DMS114 treated with DMSO at 0.1 percent for 48 hours (cell line): ENCODE data around the gene TCF4.

Source experiments
- DNase-seq: peaks from one replicate; lab custom pipeline; 2025; ENCODE audit not compliant: unreplicated experiment; lab: John Stamatoyannopoulos, UW

Gene TCF4

DNA sequence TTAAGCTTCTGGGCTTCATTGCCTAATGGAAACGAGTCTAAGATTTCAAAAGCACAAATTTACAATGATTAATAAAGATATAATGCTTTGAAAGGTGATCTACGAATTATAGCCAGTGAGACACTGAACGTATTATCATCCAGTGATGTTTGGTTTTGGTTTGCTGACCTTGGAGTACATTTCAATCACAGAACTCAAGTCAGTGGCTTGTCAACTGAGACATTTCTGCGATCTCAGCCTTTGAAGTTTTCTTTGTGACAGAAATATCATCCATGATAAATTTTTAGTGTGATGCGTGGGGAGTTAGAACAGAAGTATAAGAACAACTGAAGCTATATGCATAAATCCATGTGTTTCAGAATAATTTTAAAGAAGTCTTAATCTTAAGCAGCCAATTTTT lies 263.8 kb downstream of the TCF4 start:
- no peak for DNase-seq

GRCh38 chr18:55323051-55323994 lies 264.7 kb downstream of the TCF4 start:
- no peak for DNase-seq

DNA sequence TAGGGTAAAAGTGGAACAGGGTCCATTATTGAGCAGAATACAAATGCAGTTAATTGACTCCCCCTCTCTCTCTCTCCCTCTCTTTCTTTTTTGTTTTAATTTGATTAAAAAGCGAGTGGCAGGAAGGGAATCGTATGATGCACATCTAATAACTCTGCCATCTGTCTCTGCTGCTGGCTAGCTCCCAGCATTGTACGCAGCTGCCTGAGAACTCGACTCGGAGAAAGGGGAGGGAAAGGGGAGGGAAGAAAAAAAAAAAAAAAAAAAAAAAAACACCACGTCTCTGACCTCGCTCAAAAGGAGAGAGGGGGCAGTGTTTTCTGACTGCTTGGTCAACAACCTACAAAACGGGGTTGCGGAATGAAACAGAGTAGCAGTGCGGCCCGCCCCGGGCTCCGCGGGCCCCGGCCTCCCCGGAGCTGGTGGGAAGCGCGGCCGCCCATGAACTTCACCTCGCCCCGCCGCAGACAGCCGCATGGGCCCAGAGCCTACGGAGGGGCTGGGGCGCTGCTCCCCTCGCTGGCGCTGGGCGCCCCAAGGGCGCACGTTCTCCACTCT lies 265.7 kb downstream of the TCF4 start:
- DNase-seq = no peak

GRCh38 chr18:55321265-55322177 lies 266.5 kb downstream of the TCF4 start:
- DNase-seq = no peak

DNA sequence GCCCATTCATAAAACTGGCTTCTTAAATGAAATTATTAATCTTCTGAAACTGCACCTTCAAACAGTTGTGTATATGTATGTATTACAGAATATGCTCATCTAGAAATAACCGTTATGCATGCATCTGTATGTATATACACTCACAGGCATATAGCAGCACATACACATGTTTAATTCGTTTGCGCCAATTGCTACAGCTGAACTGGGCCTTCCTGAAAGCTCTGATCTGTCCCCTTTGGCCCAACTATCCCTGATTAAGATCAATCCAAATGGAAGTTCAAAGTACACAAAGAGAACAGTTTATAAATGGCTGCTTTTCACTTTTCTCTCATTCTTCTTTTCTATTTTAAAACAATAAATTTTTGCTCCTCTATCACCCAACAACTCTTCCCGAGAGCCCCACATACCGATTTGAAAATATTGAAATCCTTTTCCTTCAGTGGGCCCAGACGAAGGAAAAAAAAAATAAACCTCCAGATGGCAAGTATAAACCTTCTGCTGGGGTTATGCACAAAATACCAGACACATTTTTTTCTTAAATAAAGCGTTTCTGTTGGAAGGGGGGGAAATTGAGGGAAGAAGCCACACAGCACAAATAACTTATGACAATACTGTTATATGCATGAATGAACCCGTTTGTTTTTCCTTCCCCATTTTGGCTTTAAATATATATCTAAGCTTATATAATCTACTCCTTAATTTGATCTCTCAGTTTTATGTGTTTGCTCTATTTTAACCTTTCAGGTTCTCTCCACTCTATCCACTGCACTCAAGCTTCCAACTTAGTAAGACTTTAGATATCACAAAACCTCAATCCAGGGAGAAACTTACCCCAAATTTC lies 267.3 kb downstream of the TCF4 start:
- DNase-seq = no peak

DNA sequence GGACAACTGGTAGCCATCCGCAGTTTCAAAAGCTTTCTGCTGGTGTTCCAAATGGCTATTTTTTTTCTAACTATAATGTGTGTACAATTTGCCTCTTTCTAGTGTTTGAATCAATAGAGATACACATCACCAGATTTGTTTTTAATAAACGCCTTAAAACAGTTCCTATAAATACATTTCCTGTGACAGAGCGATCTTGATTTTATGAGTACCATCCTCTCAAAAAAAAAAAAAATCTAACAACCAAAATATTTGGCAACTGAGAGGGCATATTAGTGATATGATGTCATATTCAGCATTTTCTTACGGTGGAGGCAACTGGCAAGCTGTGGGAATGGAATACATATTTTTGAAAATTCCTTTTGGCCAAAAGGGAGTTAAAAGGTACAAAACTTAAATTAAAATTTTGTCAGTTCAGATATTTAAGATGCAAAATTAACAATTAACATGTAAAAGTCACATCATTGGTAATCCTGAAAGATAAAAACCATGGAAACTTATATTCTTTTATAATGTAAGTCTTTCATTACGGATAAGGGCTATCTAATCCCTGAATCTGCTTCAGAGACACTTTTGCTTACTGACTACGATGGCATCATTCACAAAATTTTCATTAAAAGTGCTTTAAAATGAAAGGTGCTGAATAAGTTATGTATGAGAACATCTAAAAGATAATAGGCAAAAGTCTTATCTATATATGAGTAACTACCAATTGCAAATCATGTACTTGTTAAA lies 268.4 kb downstream of the TCF4 start:
- no peak for DNase-seq

DNA sequence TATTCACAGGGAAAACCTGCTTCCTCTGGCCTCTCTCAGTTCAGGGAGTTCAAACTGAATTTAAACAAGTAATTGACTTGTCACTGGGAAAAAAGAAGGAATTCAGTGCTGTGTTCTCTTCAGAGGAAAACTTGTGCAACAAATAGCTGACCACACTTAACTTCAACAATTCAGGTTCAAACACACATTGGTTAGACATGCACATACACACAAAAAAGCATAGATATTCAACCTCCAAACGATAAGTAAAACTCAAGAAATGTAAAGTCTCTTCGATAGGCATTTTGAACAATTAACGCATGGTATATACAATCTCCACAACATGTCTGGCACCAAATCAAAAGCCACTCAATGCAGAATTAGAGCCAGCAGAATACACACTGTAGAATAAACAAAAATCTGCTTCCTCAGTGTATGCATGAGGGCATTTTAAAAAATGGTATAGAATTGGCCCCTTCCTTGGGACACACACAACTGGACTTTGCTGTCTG lies 269.0 kb downstream of the TCF4 start:
- no peak for DNase-seq

GRCh38 chr18:55317864-55318263 lies 270.1 kb downstream of the TCF4 start:
- DNase-seq = no peak

DNA sequence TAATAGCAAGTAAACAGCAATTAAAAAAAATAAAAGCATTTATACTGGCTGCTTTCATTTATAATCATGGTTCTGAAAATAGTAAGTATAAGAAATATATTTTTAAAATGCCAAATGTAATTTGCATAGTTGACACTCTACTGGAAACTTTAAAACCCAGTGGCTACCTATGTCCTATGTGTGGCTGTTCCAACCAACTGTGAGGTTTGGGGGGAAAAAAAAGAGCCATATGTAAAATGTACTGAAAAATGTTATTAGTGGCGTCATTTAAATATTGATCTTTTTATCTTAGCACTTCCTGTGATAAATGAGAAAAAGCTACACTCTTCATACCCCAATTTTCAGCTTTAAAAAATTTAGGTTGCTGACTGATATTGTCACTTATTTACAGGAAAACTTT lies 270.7 kb downstream of the TCF4 start:
- no peak for DNase-seq

DNA sequence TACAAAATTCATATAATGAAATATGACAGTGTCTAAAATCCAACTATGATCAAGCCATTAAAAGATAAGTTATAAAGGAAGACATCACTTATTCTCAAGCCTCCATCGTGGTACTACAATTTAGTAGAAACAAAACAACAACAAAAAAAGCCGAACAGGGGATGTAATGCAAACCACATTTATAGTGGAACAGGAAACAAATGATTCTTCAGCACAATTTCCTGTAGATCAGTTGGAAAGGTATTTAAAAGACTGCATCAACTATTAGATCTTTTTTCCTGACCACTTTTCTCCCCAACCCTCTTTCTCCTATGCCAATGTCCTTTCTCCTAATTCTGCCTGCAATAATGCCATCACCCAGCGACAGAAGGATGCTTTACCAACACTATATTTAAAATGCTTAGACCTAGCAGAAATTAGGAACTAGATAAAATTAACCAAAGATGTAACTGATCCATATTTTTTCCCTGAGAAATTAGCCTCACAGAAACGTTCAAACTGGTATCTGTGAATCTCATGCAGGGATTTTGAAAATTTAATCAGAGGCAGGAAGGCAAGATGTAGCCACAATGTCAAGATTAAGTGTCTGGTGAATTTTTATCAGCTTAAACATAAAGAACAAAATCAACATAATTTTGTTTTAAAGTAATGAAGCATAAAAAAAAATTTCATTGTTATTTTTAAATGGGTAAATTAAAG lies 271.4 kb downstream of the TCF4 start:
- no peak for DNase-seq

DNA sequence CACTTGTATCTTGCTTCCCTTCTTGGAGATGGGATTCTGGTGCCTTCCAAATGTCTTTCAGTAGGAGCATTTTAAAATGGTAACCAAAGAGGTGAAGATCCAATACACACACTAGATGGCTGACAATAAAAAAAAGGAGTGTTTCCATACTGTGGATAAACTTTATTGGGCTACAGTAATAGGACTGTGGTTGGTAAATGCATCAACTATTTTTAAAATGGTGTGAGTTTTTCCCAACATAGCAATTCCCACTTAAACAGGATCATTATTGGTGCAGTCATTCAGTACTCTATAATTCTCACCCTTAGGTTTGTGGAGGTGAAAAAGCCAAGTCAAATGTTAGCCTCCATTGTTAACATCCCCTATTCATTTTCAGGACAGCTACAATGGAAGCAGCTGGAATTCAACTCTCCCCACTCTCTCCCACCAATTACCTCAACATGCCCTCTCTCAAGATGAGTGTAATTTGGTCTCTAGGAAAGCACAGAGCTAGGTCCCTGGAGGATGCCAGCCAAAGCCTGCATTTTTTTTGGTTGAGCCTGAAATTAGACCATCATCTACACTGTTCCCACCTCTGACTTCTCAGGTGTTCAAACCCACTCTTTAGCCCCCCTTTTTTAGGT lies 273.3 kb downstream of the TCF4 start:
- no peak for DNase-seq

- no peak for DNase-seq
Measured at GRCh38 chr18:55314031-55314430, 274.0 kb downstream of the TCF4 start.

DNA sequence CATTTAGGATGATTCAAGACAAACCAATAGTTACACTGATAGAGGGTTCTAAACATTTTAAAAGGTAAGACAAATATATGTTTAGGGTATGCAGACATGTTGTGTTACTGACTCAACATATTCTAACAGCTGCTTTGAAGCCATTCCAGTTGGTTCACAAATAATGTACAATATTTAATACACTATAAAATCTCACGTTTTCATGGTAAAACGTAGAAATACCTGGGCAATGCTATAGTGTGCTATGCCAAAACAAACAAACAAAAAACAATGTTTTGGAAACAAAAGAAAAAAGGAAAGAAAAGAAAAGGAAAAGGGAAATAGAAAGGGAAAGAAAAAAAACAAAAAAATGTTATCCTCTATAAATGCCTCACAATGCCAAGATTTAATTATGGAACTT lies 277.1 kb downstream of the TCF4 start:
- DNase-seq = no peak

DNA sequence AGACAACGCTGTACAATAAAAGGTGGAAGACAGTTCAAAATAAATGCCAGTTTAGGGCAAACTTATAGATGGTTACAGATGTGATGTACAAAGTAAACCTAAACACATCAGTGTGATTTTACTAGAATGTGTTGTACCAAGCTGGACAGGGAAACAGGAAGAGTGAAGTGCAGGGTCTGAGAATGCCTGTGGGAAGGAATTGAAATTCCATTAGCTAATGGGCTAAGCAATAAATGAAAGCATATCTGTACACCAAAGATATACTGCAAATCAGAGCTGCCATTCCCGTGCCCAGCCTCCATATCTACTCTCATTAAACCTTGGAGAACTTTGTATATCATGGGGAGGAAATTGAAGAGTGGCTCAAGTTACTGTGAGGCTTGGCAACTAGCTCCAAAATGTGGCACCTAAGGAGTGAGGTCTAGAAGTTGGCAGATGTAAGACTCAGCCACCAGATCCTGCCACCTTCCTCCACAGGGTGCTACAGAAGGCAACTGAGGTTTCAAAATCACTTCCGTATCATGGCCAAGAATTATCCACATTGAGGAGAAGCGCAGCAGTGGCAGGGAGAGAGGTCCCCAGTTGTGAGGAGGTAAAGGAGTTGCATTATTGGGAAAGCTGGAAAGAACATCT lies 277.8 kb downstream of the TCF4 start:
- no peak for DNase-seq

GRCh38 chr18:55309249-55309648 lies 278.7 kb downstream of the TCF4 start:
- DNase-seq = no peak

DNA sequence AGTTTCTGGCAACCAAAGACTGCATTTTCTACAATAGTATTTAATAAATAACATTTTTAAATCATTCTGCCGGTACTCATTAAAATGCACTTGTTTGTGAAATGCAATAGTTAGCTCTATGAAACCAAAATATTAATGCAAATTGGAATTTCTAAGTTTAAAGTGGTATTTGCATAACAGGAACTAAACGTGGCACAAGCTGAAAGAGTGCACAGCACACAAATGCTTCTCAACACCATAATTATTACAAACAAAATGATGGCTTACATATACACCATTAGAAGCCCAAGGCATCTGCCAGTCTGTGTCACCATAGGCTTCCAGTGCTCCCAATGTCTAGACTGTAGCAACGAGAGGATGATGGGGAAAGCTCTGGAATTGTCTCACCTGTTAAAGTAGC lies 280.5 kb downstream of the TCF4 start:
- no peak for DNase-seq

GRCh38 chr18:55306359-55307024 lies 281.5 kb downstream of the TCF4 start:
- DNase-seq = no peak
